Measurements from ENCODE around the gene SLC22A31. TPM values are rescaled to one million over a fixed set of nuclear protein-coding genes. Genes with fewer than 3 reads are reported as not detected.

SLC22A31 gene
- total and polyA plus RNA-seq, 9 of the 15 experiments (the other 6 are each of a cell fraction or from before 2014, with no cell fraction given) = 0.29 to 2.2 (median 0.47) TPM; not detected in 3

- TF ChIP-seq, protein P1, sequence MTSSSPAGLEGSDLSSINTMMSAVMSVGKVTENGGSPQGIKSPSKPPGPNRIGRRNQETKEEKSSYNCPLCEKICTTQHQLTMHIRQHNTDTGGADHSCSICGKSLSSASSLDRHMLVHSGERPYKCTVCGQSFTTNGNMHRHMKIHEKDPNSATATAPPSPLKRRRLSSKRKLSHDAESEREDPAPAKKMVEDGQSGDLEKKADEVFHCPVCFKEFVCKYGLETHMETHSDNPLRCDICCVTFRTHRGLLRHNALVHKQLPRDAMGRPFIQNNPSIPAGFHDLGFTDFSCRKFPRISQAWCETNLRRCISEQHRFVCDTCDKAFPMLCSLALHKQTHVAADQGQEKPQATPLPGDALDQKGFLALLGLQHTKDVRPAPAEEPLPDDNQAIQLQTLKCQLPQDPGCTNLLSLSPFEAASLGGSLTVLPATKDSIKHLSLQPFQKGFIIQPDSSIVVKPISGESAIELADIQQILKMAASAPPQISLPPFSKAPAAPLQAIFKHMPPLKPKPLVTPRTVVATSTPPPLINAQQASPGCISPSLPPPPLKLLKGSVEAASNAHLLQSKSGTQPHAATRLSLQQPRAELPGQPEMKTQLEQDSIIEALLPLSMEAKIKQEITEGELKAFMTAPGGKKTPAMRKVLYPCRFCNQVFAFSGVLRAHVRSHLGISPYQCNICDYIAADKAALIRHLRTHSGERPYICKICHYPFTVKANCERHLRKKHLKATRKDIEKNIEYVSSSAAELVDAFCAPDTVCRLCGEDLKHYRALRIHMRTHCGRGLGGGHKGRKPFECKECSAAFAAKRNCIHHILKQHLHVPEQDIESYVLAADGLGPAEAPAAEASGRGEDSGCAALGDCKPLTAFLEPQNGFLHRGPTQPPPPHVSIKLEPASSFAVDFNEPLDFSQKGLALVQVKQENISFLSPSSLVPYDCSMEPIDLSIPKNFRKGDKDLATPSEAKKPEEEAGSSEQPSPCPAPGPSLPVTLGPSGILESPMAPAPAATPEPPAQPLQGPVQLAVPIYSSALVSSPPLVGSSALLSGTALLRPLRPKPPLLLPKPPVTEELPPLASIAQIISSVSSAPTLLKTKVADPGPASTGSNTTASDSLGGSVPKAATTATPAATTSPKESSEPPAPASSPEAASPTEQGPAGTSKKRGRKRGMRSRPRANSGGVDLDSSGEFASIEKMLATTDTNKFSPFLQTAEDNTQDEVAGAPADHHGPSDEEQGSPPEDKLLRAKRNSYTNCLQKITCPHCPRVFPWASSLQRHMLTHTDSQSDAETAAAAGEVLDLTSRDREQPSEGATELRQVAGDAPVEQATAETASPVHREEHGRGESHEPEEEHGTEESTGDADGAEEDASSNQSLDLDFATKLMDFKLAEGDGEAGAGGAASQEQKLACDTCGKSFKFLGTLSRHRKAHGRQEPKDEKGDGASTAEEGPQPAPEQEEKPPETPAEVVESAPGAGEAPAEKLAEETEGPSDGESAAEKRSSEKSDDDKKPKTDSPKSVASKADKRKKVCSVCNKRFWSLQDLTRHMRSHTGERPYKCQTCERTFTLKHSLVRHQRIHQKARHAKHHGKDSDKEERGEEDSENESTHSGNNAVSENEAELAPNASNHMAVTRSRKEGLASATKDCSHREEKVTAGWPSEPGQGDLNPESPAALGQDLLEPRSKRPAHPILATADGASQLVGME (CRISPR knock-in tag; IDR thresholded peaks at IDR 0.05) = no peak
- TF ChIP-seq RAD21 (CRISPR knock-in tag; conservative IDR thresholded peaks at IDR 0.05 in 1 of 2, IDR thresholded peaks at IDR 0.05 in 1 of 2) (0 out of 4 replicates have a peak, but pooled peaks of 1 of the 2 experiments have one; percentile 18), ZNF589 (CRISPR knock-in tag; IDR thresholded peaks at IDR 0.05; ENCODE audit: low read depth) (0 out of 2 replicates have a peak, but pooled peaks have one; percentile 26), TAL1 (IDR thresholded peaks at IDR 0.05) (peak; percentile 84), POLR2AphosphoS5 (IDR thresholded peaks at IDR 0.05; ENCODE audit: control insufficient read depth, insufficient read depth, low read depth, low read length) (peak; percentile 61; the same call in 1 of the 2 replicates), KDM1A (IDR thresholded peaks at IDR 0.05) (peak; percentile 81 to 84), POLR2AphosphoS2 (IDR thresholded peaks at IDR 0.05; ENCODE audit: low read length) (no peak), NFATC3 (IDR thresholded peaks at IDR 0.05) (no peak), MTA2 (IDR thresholded peaks at IDR 0.05; ENCODE audit: low read depth) (no peak), RNF2 (IDR thresholded peaks at IDR 0.05) (peak; percentile 27; the same call in 1 of the 2 replicates), RBM15 (IDR thresholded peaks at IDR 0.05; ENCODE audit: insufficient read depth, low read length) (no peak), BCOR (IDR thresholded peaks at IDR 0.05) (0 out of 2 replicates have a peak, but pooled peaks have one; percentile 10), HMGN3 (IDR thresholded peaks at IDR 0.05; ENCODE audit: borderline replicate concordance, extremely low read depth, insufficient read length, low read depth, low read length) (no peak)
- TF ChIP-seq, protein P2, sequence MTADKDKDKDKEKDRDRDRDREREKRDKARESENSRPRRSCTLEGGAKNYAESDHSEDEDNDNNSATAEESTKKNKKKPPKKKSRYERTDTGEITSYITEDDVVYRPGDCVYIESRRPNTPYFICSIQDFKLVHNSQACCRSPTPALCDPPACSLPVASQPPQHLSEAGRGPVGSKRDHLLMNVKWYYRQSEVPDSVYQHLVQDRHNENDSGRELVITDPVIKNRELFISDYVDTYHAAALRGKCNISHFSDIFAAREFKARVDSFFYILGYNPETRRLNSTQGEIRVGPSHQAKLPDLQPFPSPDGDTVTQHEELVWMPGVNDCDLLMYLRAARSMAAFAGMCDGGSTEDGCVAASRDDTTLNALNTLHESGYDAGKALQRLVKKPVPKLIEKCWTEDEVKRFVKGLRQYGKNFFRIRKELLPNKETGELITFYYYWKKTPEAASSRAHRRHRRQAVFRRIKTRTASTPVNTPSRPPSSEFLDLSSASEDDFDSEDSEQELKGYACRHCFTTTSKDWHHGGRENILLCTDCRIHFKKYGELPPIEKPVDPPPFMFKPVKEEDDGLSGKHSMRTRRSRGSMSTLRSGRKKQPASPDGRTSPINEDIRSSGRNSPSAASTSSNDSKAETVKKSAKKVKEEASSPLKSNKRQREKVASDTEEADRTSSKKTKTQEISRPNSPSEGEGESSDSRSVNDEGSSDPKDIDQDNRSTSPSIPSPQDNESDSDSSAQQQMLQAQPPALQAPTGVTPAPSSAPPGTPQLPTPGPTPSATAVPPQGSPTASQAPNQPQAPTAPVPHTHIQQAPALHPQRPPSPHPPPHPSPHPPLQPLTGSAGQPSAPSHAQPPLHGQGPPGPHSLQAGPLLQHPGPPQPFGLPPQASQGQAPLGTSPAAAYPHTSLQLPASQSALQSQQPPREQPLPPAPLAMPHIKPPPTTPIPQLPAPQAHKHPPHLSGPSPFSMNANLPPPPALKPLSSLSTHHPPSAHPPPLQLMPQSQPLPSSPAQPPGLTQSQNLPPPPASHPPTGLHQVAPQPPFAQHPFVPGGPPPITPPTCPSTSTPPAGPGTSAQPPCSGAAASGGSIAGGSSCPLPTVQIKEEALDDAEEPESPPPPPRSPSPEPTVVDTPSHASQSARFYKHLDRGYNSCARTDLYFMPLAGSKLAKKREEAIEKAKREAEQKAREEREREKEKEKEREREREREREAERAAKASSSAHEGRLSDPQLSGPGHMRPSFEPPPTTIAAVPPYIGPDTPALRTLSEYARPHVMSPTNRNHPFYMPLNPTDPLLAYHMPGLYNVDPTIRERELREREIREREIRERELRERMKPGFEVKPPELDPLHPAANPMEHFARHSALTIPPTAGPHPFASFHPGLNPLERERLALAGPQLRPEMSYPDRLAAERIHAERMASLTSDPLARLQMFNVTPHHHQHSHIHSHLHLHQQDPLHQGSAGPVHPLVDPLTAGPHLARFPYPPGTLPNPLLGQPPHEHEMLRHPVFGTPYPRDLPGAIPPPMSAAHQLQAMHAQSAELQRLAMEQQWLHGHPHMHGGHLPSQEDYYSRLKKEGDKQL (CRISPR knock-in tag; IDR thresholded peaks at IDR 0.05; ENCODE audit: borderline replicate concordance) = no peak
- TF ChIP-seq, protein P3, sequence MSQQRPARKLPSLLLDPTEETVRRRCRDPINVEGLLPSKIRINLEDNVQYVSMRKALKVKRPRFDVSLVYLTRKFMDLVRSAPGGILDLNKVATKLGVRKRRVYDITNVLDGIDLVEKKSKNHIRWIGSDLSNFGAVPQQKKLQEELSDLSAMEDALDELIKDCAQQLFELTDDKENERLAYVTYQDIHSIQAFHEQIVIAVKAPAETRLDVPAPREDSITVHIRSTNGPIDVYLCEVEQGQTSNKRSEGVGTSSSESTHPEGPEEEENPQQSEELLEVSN (IDR thresholded peaks at IDR 0.05; ENCODE audit: borderline replicate concordance in 1 of 2, extremely low read depth in 1 of 2, insufficient read depth in 1 of 2, insufficient read length in 1 of 2, low read depth in 1 of 2, low read length in 1 of 2, poor library complexity in 1 of 2, severe bottlenecking in 1 of 2) = peak in 1 of 2 experiments; percentile 27
Measured at GRCh38 chr16:89219365-89219764, 19.0 kb upstream of the SLC22A31 start (continued).
